Stimulated activated CD8-positive, alpha-beta memory T cell treated with anti-CD3 and anti-CD28 coated beads, Interleukin-12 subunit alpha, Interleukin-12 subunit beta, amount 100 ng/mL, for 4 hours (primary cell): ENCODE measurements around the gene TNIK.
"Not testable (repeated sequence)": the region's sequence is repeated elsewhere in the genome, so short reads cannot be mapped to it uniquely, and the experiment has no call there.

Experiments
- DNase-seq: peaks from one replicate; pipeline ENCODE4 v3.0.0-alpha.2; 2020; ENCODE audit warnings: low read depth

The TNIK gene

DNA sequence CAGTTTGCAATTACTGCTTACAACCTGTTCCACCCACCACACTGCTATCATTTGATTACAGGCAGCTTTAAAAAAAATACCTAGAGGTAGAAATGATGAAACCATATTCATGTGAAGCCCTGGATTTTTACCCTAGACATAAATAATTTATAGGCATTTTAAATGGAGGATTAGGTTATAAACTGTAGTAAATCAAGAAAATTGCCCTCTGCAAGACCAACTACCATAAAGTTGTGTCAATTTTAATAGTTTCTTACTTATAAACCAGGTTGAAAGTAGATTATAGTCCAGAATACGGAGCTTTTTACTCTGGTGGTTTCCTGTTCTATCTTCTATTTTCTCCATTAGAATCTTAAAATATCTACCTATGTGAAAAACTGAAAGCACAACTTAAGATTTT is 13.9 kb downstream of the TNIK start:
- no peak for DNase-seq

DNA sequence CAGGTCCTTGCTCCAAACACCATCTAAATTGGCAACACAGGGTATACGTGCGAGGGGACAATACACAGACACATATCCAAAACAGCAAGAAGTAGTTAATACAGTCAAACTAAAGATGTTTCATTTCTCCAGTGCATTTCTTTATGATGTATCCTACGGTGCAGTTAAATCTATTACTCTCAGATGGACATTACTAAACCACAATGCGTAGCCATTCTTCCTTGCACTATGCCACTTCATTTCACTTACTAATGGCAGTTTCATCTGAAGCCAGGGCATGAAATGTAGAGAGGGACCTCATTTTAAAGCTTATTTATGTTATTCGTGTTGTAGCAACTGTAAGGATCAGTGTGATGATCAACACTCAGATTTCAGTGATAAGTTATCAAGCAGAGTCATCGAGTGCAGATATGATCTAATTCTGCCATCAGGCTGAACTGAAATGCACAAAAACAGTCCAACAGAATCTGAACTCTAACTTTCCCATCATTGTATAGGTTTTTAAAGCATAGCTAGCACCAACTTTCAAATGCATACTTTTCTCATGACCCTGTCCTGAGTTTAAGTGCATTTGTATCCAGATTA is 14.5 kb downstream of the TNIK start:
- DNase-seq: no peak

DNA sequence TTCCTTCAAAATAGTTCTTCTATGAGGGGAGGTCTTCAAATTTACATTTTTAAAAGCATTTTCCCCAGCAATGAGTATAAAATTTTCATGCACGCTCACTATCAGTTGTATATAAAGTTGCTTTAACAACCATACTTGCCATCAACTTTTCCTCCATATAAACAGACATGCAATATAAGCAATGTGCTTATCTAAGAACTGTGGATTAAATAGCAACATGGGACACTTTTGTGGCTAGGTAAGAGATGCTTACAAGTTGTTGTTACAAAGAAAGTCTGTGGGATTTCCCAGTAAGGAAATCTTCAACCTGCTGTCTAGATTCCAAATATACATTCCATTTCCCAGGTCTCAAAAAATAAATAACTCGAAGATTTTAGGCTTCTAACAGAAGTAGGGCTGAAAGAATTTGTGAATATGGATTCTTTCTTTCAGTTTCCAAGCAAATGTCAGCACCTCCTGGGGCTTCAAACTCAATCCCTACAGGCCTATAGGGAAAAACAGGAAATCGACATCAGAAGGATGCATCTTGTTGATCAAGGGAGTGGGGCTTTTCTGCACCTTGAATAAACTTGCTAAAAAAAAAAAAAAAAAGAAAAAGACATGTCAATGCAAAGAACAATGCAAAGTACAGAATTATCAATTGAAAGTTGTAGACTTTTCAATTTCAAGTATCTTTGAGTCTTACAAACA is 16.1 kb downstream of the TNIK start:
- no peak for DNase-seq

DNA sequence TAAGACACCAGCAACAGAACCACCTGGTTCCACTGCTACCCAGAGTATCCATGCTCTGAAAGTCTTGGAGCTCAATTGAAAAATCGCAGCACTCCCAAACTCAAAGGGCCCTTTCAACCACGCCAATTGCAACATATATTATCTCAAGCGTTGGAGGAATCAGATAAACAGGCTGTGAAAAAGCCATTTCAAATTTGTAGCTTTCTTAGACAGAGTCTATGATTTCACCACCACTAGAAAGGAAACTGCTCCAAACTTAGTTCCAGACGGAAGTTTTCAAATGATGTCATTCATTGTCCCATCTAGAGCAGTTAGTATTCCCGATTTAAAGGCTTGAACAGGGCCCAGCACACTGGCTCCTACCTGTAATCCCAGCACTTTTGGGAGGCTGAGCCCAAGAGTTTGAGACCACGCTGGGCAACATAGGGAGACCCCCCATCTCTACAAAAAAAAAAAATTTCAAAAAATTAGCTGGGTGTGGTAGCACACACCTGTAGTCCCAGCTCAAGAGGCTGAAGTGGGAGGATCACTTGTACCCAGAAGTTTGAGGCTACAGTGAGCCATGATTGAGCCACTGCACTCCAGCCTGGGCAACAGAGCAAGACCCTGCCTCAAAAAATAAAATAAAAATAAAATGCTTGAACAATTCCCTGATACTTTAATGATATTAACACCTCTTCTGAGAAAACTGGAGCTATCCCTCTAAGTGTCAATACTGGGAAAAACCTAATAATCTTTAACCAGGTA is 16.8 kb downstream of the TNIK start:
- no peak for DNase-seq

DNA sequence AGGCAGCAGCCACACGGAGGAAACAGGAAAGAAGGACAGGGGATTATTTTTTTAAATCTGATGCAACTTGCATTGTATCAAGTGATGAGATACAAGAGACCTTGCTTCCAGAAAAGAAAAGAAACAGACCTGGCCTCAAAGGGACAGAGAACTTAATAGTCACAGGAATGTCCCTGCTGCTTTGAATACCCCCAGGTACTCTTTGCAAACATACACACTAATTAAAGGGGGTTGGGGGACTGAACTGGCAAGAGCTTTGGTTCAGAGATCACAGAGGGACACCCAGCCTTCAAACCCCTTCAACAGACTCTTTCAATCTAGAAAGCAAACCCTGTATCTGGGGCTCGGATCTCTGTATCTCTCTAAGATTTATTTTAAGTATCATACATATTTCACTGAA is 18.0 kb downstream of the TNIK start:
- DNase-seq: no peak

DNA sequence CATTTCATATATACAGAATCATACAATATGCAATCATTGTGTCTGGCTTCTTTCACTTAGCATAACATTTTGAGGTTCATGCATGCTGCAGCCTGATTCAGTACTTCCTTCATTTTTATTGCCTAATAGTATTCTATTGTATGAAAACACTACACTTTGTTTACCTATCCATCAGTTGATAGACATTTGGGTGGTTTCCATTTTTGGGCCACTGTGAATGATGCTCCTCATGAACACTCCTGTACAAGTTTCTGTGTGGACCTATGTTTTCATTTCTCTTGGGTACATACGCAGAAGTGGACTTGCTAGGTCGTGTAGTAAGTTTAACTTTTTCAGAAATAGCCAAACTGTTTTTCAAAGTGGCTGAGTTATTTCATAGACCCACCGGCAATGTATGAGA is 18.8 kb downstream of the TNIK start:
- no peak for DNase-seq

DNA sequence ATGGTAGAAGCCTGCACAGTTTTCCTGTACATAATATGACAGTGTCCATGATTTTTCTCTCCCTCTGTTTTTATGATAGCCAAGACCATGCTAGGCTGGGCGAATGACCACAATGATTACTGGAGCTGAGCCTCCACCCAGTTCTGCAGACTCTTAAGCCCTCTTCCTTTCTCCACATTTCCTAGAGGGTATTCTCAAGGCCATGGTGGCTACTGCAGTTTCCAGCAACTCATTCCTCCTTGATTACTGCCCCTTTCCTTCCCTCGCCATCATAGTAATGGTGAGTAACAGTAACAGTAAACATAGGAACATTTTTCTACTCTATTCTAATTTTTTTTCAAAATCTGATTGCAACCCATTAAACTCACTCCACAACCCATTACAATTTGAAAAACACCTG is 20.2 kb downstream of the TNIK start:
- no peak for DNase-seq

DNA sequence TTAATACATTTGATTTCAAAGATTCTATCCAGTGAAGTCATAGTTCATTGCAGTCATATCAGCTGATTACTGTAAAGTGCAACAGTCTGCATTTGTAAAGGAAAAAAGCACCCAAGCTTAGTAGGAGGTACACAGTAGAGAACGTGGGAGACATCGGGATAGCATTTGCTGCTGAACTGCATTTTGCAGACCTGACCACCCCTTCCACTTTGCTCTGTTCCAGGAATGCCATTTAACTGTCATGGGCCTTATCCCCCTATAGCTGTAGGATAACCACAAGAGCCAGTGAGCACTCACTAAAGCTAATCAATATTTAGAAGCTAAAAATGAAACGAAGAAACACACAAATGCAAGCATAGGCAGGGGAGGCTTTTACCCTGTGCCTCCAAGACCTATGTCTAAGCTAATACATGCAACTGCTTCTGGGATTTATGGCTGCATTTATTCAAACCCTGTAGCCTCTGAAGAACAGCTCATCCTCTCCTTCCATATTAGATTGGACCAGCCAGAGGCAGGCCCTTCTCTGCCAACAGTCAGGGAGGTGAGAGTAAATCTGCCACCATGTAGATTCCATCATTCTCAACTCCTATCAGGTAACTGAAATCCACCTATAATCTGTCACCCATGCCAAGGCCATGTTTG is 23.0 kb downstream of the TNIK start:
- no peak for DNase-seq

DNA sequence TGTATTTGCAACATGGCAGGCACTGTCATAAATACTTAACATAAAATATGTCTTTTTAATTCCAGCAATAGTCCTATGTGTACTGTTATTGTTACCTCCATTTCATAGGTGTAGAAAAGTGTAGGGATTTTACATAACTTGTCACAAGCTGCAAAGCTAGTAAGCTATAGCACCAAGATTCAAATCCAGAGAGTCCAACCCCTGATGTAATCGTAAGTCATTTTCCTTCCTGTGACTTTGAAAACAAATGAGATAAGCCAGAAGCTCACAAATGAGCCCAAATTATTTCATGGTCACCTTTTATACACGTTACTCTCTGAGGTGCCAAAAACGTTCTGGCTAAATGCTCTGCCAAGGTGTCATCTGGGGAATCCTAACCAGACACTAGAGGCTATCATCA is 23.8 kb downstream of the TNIK start:
- no peak for DNase-seq

DNA sequence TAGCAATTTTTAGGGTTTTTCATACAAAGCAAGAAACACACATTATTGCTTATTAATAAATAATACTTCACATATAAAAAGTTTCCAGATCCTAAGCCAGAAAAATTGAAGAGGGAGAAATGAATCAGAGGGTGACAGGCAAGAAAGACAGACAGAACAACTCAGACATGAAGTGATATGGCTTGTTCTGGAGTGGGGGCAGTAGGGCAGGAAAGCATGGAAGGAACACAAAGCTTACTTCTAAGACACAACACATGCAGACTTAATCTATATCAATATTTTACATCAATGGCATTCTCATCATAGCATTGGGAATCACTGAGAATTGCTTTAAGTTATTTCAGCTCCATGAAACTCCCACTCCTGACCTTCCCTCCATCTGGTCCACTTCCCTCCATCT is 24.4 kb downstream of the TNIK start:
- no peak for DNase-seq

DNA sequence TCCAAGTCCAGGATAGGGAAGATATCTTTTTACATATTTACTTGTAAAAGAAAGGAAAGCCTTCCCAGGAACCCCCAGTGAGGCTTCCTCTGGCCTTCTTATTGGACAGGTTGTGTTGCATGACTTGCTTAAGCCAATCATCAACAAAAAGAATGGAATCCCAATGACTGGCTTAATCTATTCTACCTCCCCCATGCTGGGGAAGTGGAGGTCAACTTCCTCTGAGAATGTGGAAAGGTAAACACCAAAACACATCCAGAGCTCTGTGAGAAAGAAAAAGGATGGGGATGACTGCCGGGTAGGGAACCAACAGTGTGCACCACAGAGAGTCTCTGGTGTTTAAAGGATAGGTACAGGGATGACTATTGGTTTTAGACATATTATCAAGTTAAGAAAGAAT is 25.1 kb downstream of the TNIK start:
- no peak for DNase-seq

DNA sequence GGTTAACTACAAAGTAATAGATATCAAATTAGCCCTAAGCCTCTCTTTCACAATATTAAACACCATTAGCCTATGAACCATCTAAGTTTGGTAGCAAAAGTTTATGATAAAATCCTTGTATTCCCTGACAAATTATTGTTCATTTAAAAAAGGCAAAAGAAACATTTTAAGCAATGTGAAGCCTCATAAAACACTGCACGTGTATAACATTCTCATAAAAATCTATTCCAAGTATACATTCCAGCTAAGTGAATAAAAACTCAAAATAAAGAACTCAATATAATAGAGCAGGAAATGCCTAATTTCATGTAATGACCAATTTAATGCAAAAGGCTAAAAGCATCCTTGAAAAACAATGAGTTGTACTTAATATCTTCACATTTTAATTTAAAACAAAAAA is 27.7 kb downstream of the TNIK start:
- no peak for DNase-seq

DNA sequence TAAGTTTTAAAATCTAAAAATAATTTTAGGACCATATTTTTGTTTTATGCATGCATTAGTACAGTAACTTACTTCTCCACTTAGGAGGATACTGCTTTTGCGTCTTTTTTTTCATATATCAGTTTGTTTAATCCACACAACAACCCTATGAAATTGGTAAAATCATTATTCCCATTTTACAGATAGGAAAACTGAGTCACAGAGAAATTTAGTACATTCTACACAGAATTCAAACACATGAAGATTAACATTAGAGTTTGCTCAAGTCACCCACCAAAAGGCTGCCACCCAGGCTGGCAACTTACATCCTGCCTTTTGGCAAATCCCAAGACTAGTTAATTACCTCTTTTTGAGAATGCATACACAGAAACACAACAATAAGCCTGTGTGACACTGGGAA is 28.7 kb downstream of the TNIK start:
- no peak for DNase-seq

DNA sequence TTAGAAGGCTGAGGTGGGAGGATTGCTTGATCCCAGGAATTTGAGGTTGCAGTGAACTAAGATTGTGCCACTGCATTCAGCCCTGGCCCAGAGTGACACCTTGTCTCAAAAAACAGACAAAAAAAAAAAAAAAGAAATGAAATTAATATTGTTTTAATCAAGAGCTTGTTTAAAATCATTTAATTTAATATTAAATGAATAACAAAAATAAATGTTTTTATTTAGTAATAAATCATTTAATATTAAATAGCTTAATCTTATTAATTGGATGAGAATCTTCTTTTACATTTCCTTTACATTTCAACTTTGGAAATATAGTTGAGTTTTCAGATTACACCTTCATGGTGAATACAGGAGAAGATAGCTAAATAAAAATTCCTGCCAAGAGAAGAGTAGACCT is 29.7 kb downstream of the TNIK start:
- DNase-seq: no peak

DNA sequence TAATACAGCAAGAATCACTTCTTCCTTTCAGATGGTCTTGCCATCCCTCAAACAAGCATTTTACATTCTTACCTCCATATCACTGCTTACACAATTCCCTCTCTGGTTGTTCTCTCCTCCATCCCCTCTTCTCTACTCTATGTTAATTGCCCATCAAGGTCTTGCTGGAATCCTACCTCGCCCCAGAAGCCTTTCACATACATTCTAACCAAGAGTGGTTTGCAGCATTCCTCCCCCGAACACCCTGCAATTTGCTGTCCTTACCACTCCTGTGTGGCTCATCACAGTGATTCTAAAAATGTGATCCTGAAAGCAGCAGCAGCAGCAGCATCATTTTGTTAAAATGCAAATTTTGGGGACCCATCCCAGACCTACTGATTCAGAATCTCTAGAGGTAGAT is 30.6 kb downstream of the TNIK start:
- DNase-seq: no peak

DNA sequence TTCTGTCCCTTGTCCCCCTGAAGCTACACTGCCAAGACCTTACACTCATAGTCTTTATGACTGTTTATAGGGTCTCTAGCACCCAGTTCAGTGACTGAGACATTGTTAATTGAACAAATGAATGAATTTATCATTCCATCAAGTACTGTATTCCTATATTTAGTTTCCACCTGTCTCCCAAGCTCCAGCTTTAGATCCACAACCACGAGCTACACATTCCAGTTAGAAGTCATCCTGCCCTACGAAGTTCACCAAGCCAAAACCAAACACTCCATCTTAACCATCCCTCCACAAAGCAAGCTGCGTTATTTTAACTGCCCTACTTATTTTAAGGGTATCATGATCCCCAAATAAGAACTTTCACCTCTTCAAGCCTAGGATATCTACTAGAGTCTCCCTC is 31.3 kb downstream of the TNIK start:
- DNase-seq: no peak

DNA sequence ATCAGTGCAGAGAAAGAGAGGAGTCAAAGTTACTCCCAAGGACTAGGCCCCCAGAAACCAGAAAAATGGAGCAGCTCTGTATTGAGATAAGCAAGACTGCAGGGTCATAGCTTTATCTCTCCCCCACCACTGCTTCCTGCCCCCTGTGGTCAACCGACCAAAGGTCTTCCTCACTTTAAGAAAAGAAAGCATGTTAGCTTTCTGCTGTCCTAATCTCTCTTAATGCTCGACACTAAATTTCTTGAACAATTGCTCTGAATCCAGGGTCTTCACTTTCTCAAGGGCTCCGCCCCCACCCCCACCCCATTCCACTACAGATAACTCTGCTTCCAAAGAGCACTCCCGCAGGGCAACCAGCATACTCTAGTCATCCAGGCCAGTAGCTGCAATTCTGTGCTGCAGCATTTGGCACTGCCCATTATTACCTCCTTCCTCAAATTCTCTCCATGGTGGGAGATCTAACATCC is 31.9 kb downstream of the TNIK start:
- DNase-seq: no peak

DNA sequence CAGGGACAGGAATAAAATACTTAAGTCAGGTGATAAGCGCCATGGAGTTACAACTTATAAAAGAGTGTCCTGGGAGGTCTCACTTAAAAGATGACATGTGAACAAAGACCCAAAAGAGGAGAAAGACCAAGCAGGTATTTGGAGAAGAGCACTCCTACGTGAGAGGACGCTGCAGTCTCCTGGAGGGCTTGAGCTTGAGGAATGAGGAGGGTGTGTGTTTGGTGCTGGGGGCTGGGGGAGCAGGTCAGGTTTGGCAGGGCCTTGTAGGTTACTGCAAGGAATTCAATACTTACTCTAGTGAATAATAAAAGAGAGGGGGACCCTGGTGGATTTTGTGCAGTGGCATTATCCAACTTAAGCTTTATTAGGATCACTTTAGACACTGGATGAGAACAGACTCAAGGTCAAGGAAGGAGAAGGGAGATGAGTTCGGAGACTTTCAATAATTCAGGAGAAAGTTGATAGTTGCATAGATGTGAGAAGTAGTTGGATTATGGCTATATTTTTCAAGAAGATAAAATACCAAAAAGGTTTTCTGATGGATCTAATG is 32.4 kb downstream of the TNIK start:
- DNase-seq: no peak

DNA sequence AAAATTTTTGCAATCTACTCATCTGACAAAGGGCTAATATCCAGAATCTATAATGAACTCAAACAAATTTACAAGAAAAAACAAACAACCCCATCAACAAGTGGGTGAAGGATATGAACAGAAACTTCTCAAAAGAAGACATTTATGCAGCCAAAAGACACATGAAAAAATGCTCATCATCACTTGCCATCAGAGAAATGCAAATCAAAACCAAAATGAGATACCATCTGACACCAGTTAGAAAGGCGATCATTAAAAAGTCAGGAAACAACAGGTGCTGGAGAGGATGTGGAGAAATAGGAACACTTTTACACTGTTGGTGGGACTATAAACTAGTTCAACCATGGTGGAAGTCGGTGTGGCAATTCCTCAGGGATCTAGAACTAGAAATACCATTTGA is 36.1 kb downstream of the TNIK start:
- not testable (repeated sequence) for DNase-seq

DNA sequence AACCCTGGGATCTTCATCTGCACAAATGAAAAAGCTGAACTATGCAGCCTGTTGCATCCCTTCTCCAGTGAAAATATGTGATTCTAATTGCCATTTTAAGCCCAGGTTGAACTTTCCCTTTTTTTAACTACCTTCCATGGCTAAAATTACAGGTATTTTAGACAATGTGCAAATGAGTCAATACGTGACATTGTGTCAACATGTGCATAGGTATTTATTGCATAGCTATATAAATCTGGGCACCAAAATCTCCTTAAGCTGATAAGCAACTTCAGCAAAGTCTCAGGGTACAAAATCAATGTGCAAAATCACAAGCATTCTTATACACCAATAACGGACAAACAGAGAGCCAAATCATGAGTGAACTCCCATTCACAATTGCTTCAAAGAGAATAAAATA is 37.4 kb downstream of the TNIK start:
- DNase-seq: not testable (repeated sequence)

DNA sequence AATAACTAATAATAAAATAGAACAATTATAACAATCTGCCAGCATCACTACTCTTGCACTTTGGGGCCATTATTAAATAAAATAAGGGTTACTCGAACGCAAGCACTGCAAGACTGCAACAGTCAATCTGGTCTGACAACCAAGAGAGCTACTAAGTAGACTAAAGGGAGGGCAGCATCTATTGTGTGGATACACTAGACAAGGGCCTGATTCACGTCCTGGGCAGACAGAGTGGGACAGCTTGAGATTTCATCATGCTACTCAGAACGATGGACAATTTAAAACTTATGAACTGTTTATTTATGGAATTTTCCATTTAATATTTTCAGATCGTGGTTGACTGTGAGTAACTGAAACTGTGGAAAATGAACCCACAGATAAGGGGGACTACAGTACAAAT is 39.5 kb downstream of the TNIK start:
- no peak for DNase-seq

DNA sequence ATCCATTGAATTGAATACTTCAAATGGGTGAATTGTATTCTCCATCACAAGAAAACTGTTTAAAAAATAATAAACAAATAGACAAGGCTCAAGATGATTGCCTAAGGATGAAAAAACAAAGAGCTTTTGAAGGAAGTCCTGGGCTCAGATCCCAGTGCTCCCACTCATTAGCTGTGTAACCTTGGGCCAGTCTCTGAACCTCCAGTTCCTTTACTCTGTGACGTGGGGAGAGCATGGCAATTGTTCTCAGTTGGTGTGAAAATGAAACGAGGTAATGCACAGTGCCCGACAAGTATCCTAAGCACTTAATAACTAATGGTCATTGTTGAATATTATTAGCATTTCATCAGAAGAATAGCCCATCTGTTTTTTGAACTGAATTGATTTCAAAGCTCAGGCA is 40.7 kb downstream of the TNIK start:
- DNase-seq: no peak

DNA sequence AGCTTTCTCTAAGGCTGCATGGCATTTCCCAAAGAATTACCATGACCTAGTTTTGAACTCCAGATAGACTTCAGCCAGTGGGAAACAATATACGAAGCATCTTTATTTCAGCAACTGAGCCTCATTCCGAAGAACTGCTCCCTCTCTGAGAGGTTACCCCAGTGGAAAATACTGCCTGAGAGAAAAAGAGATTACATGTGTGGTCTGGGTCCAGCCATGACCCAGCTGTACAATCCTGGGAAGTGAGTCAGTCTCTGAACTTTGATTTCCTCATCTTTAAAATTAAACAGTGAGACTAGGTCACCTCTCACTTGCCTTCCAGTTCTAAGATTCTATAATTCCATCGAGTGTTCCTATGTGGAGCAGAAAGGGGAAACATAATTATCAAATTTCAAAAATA is 42.4 kb downstream of the TNIK start:
- DNase-seq: no peak
